GM23338 (cell line): Measurements from ENCODE around the gene PCBP4. TPM values are rescaled to one million over a fixed set of nuclear protein-coding genes. Genes with fewer than 3 reads are reported as not detected.

ENCODE experiments used
- ATAC-seq: fragments of 200-7000 bp; cut with Tn5 transposase; 3 replicates; pipeline ENCODE4 v1.9.1; 2020
- DNase-seq: peaks from one replicate; pipeline ENCODE4 v3.0.0-alpha.2; 2015; ENCODE audit warnings: low spot score
- H2AFZ ChIP-seq: fragments of 200-600 bp; sonication (generic); 2 replicates; pipeline ENCODE4 v1.8.0; 2016; ENCODE audit warnings: antibody characterized with exemption, mild to moderate bottlenecking, moderate library complexity
- H3F3A ChIP-seq: fragments of 200-600 bp; sonication (generic); replicated peaks from 2 replicates; pipeline ENCODE4 v1.8.0; 2017; ENCODE audit warnings: antibody characterized with exemption, mixed run types, low read depth
- H3K27ac ChIP-seq: fragments of 200-600 bp; sonication (generic); 2 replicates; pipeline ENCODE4 v1.6.1; 2016; ENCODE audit warnings: low read depth
- H3K27me3 ChIP-seq: fragments of 200-600 bp; sonication (generic); 2 replicates; pipeline ENCODE4 v1.8.0; 2016; ENCODE audit warnings: mild to moderate bottlenecking, mixed run types, moderate library complexity; ENCODE audit not compliant: insufficient read depth
- H3K36me3 ChIP-seq: fragments of 200-600 bp; sonication (generic); 2 replicates; pipeline ENCODE4 v1.8.0; 2016; ENCODE audit warnings: mild to moderate bottlenecking; ENCODE audit not compliant: insufficient read depth
- H3K4me1 ChIP-seq: fragments of 200-600 bp; sonication (generic); 2 replicates; pipeline ENCODE4 v1.8.0; 2016; ENCODE audit warnings: mild to moderate bottlenecking, moderate library complexity; ENCODE audit not compliant: insufficient read depth
- H3K4me2 ChIP-seq: fragments of 200-600 bp; sonication (generic); 2 replicates; pipeline ENCODE4 v1.7.1; 2017; ENCODE audit warnings: mixed run types
- H3K4me3 ChIP-seq: fragments of 200-600 bp; sonication (generic); 2 replicates; pipeline ENCODE4 v1.6.1; 2016; ENCODE audit warnings: mixed run types
- H3K79me2 ChIP-seq: fragments of 200-600 bp; sonication (generic); replicated peaks from 2 replicates; pipeline ENCODE4 v1.8.0; 2017; ENCODE audit warnings: mild to moderate bottlenecking; ENCODE audit not compliant: insufficient read depth
- H3K9me2 ChIP-seq: fragments of 200-600 bp; sonication (generic); 2 replicates; pipeline ENCODE4 v1.8.0; 2017; ENCODE audit not compliant: insufficient read depth
- H4K20me1 ChIP-seq: fragments of 200-600 bp; sonication (generic); replicated peaks from 2 replicates; pipeline ENCODE4 v1.8.0; 2017; ENCODE audit warnings: mild to moderate bottlenecking; ENCODE audit not compliant: insufficient read depth
- H3K27ac Mint-ChIP-seq: 2 replicates; pipeline ENCODE4 v1.8.0; 2020; ENCODE audit warnings: inconsistent platforms, mild to moderate bottlenecking, moderate library complexity, mixed read lengths
- H3K27me3 Mint-ChIP-seq: 3 replicates; pipeline ENCODE4 v1.8.0; 2022; ENCODE audit warnings: low read depth, mild to moderate bottlenecking, moderate library complexity, mixed read lengths, inconsistent platforms; ENCODE audit not compliant: insufficient read depth, poor library complexity
- H3K36me3 Mint-ChIP-seq: 3 replicates; pipeline ENCODE4 v1.8.0; 2021; ENCODE audit warnings: low read depth, mild to moderate bottlenecking, inconsistent platforms, moderate library complexity, mixed read lengths
- H3K4me1 Mint-ChIP-seq: 3 replicates; pipeline ENCODE4 v1.8.0; 2020; ENCODE audit warnings: mild to moderate bottlenecking, inconsistent platforms, mixed read lengths
- H3K4me3 Mint-ChIP-seq: 3 replicates; pipeline ENCODE4 v1.8.0; 2021; ENCODE audit warnings: moderate library complexity, mild to moderate bottlenecking, inconsistent platforms, mixed read lengths
- H3K9me3 Mint-ChIP-seq: 3 replicates; pipeline ENCODE4 v1.8.0; 2020; ENCODE audit warnings: moderate library complexity, mild to moderate bottlenecking, inconsistent platforms, mixed read lengths
- CREB1 ChIP-seq: fragments of 250-450 bp; sonication (Bioruptor Pico); IDR thresholded peaks from 2 replicates; pipeline ENCODE4 v1.5.0; 2020; ENCODE audit warnings: low read depth, mild to moderate bottlenecking, moderate library complexity
- EZH2 ChIP-seq: fragments of 200-600 bp; sonication (generic); IDR thresholded peaks from one replicate; pipeline ENCODE4 v1.8.0; 2017; ENCODE audit warnings: antibody characterized with exemption, mild to moderate bottlenecking, low read depth; ENCODE audit not compliant: unreplicated experiment
- EZH2phosphoT487 ChIP-seq: fragments of 200-600 bp; sonication (generic); IDR thresholded peaks from one replicate; pipeline ENCODE4 v1.8.1; 2018; ENCODE audit warnings: antibody characterized with exemption; ENCODE audit not compliant: unreplicated experiment
- JUNB ChIP-seq: IDR thresholded peaks from one replicate; pipeline ENCODE4 v1.6.1; 2016; ENCODE audit warnings: antibody characterized with exemption; ENCODE audit not compliant: unreplicated experiment
- NANOG ChIP-seq: IDR thresholded peaks from 2 replicates; pipeline ENCODE4 v1.6.1; 2016; ENCODE audit warnings: antibody characterized with exemption, borderline replicate concordance
- POLR2AphosphoS5 ChIP-seq: IDR thresholded peaks from 2 replicates; pipeline ENCODE4 v1.6.1; 2016; ENCODE audit warnings: antibody characterized with exemption, low read depth
- STAT1 ChIP-seq: IDR thresholded peaks from one replicate; pipeline ENCODE4 v1.6.1; 2016; ENCODE audit warnings: antibody characterized with exemption; ENCODE audit not compliant: unreplicated experiment
- ZNF114 ChIP-seq: fragments of 250-450 bp; sonication (Bioruptor Pico); IDR thresholded peaks from 2 replicates; pipeline ENCODE4 v1.5.0; 2020; ENCODE audit warnings: mild to moderate bottlenecking, moderate library complexity
- ZNF331 ChIP-seq: fragments of 250-450 bp; sonication (Bioruptor Pico); IDR thresholded peaks from 2 replicates; pipeline ENCODE4 v1.5.0; 2020; ENCODE audit warnings: low read depth, mild to moderate bottlenecking, moderate library complexity
- polyA plus RNA-seq: library from polyadenylated mRNA; unstranded; fragments of >200 nt; fragmentation: Nextera tagmentation; extraction: Ambion mirVana; gene quantifications from 2 replicates; pipeline ENCODE4 v1.2.1, GENCODE V29; 2016
- total RNA-seq: library from RNA; depleted of rRNA; stranded (reverse); fragments of >200 nt; shearing (Covaris generic); gene quantifications from 2 replicates; pipeline ENCODE4 v1.2.3, GENCODE V29; 2014
- TF ChIP-seq, protein P1 (sequence below): IDR thresholded peaks from one replicate; pipeline ENCODE4 v1.6.1; 2018; ENCODE audit warnings: antibody characterized with exemption; ENCODE audit not compliant: unreplicated experiment
- TF ChIP-seq, protein P2 (sequence below): fragments of 250-450 bp; sonication (Bioruptor Pico); IDR thresholded peaks from 2 replicates; pipeline ENCODE4 v1.5.0; 2020; ENCODE audit warnings: mild to moderate bottlenecking, moderate library complexity
- TF ChIP-seq, protein P3 (sequence below), 2 experiments: fragments of 200-600 bp in 1 of 2; sonication (generic) in 1 of 2; conservative IDR thresholded peaks; 2 replicates each; pipeline versions ENCODE4 v1.5.1 to v1.6.1; 2016 to 2017; ENCODE audit warnings: antibody characterized with exemption in 2 of 2, low read depth in 2 of 2, mild to moderate bottlenecking in 2 of 2, moderate library complexity in 1 of 2
- TF ChIP-seq, protein P4 (sequence below): IDR thresholded peaks from 2 replicates; pipeline ENCODE4 v1.6.1; 2016; ENCODE audit warnings: antibody characterized with exemption

PCBP4 gene
- total and polyA plus RNA-seq, 2 experiments from 2014 or later, result 11.8 to 37.6 TPM

DNA sequence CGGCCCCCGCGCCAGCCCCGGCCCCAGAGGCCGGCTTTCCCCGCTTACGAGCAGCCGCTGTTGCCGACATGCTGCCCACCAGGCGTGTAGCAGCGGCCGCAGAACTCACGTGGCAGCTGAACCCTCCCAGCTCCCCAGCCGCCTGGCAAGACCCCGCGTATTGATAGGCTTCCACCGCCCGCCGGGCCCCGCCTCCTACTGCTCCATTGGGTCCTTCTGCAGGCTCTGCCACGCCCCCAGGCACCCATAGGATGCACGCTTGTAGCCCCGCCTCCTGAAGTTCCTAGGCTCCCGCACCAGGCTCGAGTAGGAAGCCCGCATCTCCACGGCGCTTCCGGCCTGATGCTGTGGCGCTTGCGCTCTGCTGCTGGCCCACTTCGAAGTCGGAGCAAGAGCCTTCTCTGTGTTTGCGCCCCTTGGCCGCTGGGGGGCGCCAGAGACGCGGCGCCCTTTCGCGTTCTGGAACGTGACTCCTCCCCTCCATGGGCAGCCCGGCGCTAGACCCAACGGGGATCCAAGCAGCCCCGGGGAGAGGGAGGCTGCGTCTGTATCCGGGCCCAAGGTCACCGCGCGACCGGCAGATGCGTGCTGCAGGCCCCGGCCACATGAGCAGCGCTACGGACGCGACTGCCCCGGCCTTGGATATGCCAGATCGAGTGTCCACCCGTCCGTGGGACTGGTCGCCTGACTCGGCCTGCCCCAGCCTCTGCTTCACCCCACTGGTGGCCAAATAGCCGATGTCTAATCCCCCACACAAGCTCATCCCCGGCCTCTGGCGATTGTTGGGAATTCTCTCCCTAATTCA lies 25.3 kb downstream of the PCBP4 start, which contains the start of the genes PARP3 and RRP9:
TSS of gene PARP3 (plus strand) at position 566 of the 805 bp plus-strand sequence. CDS start 993 bp downstream, outside the sequence.
TSS of gene RRP9 (minus strand) at position 107 of the 805 bp plus-strand sequence. CDS start at position 70, 37 bp downstream.
- peak within 1 kb of the TSS; percentile 92 for H3K4me3 Mint-ChIP-seq
- Histone ChIP-seq H2AFZ (peak within 1 kb of the TSS; percentile 69), H3F3A (0 out of 2 replicates have a peak, but pooled peaks cover 2% of the 10 kb centered on the region), H4K20me1 (peaks cover 12% of the 10 kb centered on the region), H3K4me1 (peaks cover 9% of the 10 kb centered on the region; the same call in 1 of the 2 replicates), H3K9me2 (no peaks in the 10 kb centered on the region), H3K4me3 (peak within 1 kb of the TSS; percentile 99), H3K27ac (no peak within 1 kb of the TSS), H3K79me2 (peaks cover 25% of the 10 kb centered on the region), H3K36me3 (0 out of 2 replicates have a peak, but pooled peaks cover 6% of the 10 kb centered on the region), H3K4me2 (peak within 1 kb of the TSS; percentile 98), H3K27me3 (no peaks in the 10 kb centered on the region)
- TF ChIP-seq JUNB (no peak), STAT1 (no peak), EZH2 (no peak), NANOG (no peak), ZNF114 (no peak), CREB1 (CRISPR knock-in tag) (peak; percentile 59; the same call in 1 of the 2 replicates), ZNF331 (CRISPR knock-in tag) (no peak), POLR2AphosphoS5 (peak; percentile 72), EZH2phosphoT487 (no peak)
- TF ChIP-seq, protein P1, sequence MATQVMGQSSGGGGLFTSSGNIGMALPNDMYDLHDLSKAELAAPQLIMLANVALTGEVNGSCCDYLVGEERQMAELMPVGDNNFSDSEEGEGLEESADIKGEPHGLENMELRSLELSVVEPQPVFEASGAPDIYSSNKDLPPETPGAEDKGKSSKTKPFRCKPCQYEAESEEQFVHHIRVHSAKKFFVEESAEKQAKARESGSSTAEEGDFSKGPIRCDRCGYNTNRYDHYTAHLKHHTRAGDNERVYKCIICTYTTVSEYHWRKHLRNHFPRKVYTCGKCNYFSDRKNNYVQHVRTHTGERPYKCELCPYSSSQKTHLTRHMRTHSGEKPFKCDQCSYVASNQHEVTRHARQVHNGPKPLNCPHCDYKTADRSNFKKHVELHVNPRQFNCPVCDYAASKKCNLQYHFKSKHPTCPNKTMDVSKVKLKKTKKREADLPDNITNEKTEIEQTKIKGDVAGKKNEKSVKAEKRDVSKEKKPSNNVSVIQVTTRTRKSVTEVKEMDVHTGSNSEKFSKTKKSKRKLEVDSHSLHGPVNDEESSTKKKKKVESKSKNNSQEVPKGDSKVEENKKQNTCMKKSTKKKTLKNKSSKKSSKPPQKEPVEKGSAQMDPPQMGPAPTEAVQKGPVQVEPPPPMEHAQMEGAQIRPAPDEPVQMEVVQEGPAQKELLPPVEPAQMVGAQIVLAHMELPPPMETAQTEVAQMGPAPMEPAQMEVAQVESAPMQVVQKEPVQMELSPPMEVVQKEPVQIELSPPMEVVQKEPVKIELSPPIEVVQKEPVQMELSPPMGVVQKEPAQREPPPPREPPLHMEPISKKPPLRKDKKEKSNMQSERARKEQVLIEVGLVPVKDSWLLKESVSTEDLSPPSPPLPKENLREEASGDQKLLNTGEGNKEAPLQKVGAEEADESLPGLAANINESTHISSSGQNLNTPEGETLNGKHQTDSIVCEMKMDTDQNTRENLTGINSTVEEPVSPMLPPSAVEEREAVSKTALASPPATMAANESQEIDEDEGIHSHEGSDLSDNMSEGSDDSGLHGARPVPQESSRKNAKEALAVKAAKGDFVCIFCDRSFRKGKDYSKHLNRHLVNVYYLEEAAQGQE, result no peak
- TF ChIP-seq, protein P2, sequence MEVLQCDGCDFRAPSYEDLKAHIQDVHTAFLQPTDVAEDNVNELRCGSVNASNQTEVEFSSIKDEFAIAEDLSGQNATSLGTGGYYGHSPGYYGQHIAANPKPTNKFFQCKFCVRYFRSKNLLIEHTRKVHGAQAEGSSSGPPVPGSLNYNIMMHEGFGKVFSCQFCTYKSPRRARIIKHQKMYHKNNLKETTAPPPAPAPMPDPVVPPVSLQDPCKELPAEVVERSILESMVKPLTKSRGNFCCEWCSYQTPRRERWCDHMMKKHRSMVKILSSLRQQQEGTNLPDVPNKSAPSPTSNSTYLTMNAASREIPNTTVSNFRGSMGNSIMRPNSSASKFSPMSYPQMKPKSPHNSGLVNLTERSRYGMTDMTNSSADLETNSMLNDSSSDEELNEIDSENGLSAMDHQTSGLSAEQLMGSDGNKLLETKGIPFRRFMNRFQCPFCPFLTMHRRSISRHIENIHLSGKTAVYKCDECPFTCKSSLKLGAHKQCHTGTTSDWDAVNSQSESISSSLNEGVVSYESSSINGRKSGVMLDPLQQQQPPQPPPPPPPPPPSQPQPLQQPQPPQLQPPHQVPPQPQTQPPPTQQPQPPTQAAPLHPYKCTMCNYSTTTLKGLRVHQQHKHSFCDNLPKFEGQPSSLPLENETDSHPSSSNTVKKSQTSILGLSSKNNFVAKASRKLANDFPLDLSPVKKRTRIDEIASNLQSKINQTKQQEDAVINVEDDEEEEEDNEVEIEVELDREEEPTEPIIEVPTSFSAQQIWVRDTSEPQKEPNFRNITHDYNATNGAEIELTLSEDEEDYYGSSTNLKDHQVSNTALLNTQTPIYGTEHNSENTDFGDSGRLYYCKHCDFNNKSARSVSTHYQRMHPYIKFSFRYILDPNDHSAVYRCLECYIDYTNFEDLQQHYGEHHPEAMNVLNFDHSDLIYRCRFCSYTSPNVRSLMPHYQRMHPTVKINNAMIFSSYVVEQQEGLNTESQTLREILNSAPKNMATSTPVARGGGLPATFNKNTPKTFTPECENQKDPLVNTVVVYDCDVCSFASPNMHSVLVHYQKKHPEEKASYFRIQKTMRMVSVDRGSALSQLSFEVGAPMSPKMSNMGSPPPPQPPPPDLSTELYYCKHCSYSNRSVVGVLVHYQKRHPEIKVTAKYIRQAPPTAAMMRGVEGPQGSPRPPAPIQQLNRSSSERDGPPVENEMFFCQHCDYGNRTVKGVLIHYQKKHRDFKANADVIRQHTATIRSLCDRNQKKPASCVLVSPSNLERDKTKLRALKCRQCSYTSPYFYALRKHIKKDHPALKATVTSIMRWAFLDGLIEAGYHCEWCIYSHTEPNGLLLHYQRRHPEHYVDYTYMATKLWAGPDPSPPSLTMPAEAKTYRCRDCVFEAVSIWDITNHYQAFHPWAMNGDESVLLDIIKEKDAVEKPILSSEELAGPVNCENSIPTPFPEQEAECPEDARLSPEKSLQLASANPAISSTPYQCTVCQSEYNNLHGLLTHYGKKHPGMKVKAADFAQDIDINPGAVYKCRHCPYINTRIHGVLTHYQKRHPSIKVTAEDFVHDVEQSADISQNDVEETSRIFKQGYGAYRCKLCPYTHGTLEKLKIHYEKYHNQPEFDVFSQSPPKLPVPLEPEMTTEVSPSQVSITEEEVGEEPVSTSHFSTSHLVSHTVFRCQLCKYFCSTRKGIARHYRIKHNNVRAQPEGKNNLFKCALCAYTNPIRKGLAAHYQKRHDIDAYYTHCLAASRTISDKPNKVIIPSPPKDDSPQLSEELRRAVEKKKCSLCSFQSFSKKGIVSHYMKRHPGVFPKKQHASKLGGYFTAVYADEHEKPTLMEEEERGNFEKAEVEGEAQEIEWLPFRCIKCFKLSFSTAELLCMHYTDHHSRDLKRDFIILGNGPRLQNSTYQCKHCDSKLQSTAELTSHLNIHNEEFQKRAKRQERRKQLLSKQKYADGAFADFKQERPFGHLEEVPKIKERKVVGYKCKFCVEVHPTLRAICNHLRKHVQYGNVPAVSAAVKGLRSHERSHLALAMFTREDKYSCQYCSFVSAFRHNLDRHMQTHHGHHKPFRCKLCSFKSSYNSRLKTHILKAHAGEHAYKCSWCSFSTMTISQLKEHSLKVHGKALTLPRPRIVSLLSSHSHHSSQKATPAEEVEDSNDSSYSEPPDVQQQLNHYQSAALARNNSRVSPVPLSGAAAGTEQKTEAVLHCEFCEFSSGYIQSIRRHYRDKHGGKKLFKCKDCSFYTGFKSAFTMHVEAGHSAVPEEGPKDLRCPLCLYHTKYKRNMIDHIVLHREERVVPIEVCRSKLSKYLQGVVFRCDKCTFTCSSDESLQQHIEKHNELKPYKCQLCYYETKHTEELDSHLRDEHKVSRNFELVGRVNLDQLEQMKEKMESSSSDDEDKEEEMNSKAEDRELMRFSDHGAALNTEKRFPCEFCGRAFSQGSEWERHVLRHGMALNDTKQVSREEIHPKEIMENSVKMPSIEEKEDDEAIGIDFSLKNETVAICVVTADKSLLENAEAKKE (CRISPR knock-in tag), result no peak
- TF ChIP-seq, protein P3, sequence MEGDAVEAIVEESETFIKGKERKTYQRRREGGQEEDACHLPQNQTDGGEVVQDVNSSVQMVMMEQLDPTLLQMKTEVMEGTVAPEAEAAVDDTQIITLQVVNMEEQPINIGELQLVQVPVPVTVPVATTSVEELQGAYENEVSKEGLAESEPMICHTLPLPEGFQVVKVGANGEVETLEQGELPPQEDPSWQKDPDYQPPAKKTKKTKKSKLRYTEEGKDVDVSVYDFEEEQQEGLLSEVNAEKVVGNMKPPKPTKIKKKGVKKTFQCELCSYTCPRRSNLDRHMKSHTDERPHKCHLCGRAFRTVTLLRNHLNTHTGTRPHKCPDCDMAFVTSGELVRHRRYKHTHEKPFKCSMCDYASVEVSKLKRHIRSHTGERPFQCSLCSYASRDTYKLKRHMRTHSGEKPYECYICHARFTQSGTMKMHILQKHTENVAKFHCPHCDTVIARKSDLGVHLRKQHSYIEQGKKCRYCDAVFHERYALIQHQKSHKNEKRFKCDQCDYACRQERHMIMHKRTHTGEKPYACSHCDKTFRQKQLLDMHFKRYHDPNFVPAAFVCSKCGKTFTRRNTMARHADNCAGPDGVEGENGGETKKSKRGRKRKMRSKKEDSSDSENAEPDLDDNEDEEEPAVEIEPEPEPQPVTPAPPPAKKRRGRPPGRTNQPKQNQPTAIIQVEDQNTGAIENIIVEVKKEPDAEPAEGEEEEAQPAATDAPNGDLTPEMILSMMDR (conservative IDR thresholded peaks at IDR 0.05; ENCODE audit: low read depth in 2 of 2), result peak; percentile 95 to 99
- TF ChIP-seq, protein P4, sequence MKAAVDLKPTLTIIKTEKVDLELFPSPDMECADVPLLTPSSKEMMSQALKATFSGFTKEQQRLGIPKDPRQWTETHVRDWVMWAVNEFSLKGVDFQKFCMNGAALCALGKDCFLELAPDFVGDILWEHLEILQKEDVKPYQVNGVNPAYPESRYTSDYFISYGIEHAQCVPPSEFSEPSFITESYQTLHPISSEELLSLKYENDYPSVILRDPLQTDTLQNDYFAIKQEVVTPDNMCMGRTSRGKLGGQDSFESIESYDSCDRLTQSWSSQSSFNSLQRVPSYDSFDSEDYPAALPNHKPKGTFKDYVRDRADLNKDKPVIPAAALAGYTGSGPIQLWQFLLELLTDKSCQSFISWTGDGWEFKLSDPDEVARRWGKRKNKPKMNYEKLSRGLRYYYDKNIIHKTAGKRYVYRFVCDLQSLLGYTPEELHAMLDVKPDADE, result 0 out of 2 replicates have a peak, but pooled peaks have one; percentile 7
- H3K9me3 Mint-ChIP-seq, result no peaks in the 10 kb centered on the region
- peaks cover 37% of the 10 kb centered on the region for H3K36me3 Mint-ChIP-seq
- H3K27ac Mint-ChIP-seq, result no peak within 1 kb of the TSS; the same call in 1 of the 2 replicates
- DNase-seq (peak; percentile 100), ATAC-seq (peak; percentile 93)
- H3K27me3 Mint-ChIP-seq, result peaks cover 22% of the 10 kb centered on the region
- H3K4me1 Mint-ChIP-seq, result peaks cover 18% of the 10 kb centered on the region
